T-helper 1 cell treated with Interleukin-12 subunit alpha and Interleukin-12 subunit beta and Interleukin-4 antibody, amounts not matched to agents 30 μg/mL and 1 μg/mL, for 36 hours (primary cell): ENCODE data around the gene AHNAK.
A peak's percentile ranks its signal among the peaks of the same experiment; 100 is the strongest.

ENCODE experiments used
- H3K27ac Mint-ChIP-seq: one replicate; pipeline ENCODE4 v1.8.0; 2021; ENCODE audit warnings: mild to moderate bottlenecking, mixed read lengths
- H3K27me3 Mint-ChIP-seq: one replicate; pipeline ENCODE4 v1.8.0; 2021; ENCODE audit warnings: low read depth, mixed read lengths
- H3K36me3 Mint-ChIP-seq: one replicate; pipeline ENCODE4 v1.8.0; 2021; ENCODE audit warnings: low read depth, mixed read lengths
- H3K4me1 Mint-ChIP-seq: one replicate; pipeline ENCODE4 v1.8.0; 2021; ENCODE audit warnings: low read depth, mixed read lengths
- H3K4me3 Mint-ChIP-seq: one replicate; pipeline ENCODE4 v1.8.0; 2021; ENCODE audit warnings: mild to moderate bottlenecking, moderate library complexity, mixed read lengths
- H3K9me3 Mint-ChIP-seq: one replicate; pipeline ENCODE4 v1.8.0; 2021; ENCODE audit warnings: mixed read lengths

Gene AHNAK

DNA sequence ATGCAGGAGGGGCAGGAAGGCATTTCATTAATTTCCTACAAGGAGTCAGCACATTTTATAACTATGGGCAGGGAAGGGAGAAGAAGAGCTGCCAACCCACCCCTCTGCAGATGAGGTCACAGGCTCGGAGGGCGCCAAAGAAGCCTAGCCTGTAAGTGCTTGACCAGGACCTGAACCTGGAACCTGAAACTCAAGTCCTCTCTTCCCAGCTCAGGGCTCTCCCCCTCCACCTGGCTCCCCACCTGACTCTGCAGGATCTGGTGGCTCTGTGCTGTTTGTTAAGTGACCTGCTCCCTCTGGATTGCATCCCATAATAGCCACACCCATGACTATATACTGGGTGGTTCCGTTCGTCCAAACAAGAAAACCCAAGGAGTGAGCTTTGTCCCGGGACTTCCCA is 100.5 kb downstream of the AHNAK start:
- peaks cover 3% of the 10 kb centered on the region for H3K4me1 Mint-ChIP-seq

GRCh38 chr11:62445314-62445740 is 101.3 kb downstream of the AHNAK start:
- Mint-ChIP-seq H3K4me3 (no peak overlapping the region), H3K27me3 (peaks cover 21% of the 10 kb centered on the region), H3K4me1 (peaks cover 3% of the 10 kb centered on the region), H3K27ac (no peak overlapping the region), H3K36me3 (peaks cover 2% of the 10 kb centered on the region), H3K9me3 (no peaks in the 10 kb centered on the region)

More for the DNA sequence above, 100.5 kb downstream of the AHNAK start:
- peaks cover 21% of the 10 kb centered on the region for H3K27me3 Mint-ChIP-seq
- H3K27ac Mint-ChIP-seq = no peak overlapping the region
- no peak overlapping the region for H3K4me3 Mint-ChIP-seq
- peaks cover 2% of the 10 kb centered on the region for H3K36me3 Mint-ChIP-seq
- H3K9me3 Mint-ChIP-seq = no peaks in the 10 kb centered on the region

- H3K4me1 Mint-ChIP-seq = peaks cover 3% of the 10 kb centered on the region
- H3K36me3 Mint-ChIP-seq = peaks cover 2% of the 10 kb centered on the region
- peaks cover 21% of the 10 kb centered on the region for H3K27me3 Mint-ChIP-seq
- H3K9me3 Mint-ChIP-seq = no peaks in the 10 kb centered on the region
- peak overlapping the region; percentile 61 for H3K4me3 Mint-ChIP-seq
- H3K27ac Mint-ChIP-seq = no peak overlapping the region
These were observed 101.8 kb downstream of the AHNAK start for GRCh38 chr11:62444835-62445234.

GRCh38 chr11:62444236-62444833 is 102.3 kb downstream of the AHNAK start:
- peaks cover 3% of the 10 kb centered on the region for H3K4me1 Mint-ChIP-seq
- H3K27me3 Mint-ChIP-seq = peaks cover 21% of the 10 kb centered on the region
- H3K27ac Mint-ChIP-seq = no peak overlapping the region
- H3K36me3 Mint-ChIP-seq = peaks cover 2% of the 10 kb centered on the region
- H3K4me3 Mint-ChIP-seq = peak overlapping the region; percentile 61
- no peaks in the 10 kb centered on the region for H3K9me3 Mint-ChIP-seq

DNA sequence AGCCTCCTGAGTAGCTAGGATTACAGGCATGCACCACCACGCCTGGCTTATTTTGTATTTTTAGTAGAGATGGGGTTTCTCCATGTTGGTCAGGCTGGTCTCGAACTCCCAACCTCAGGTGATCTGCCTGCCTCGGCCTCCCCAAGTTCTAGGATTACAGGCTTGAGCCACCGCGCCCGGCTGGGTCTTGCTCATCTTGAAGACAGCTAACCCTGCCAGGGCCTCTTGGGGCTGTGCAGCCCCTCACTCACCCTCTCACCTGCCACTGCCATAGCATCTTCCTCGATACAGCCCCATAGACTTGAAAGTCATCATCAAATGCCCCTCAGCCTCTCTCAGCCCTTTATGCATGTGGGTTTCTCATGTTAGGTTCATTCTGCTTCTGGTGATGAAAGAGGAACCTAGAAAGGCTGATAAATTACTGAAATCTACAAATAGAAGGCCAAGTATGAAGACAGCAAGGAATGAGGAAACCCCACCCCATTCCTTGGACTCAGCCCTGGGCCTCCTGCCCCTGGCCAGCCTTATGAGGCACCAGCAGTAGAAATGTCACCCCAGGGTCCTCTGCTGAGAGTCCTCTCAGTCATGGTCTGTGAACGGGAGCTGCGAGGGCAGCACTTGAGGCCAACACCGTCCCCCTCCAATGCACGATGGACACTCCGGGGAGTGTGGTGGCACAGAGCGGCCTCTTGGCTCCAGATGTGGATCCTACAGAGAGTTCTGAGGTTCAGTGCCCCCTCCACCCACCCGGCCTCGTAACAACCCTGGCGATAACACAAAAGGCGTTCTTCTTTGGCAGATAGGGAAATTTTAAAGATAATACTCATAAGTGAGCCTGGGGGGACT is 103.0 kb downstream of the AHNAK start:
- Mint-ChIP-seq H3K36me3 (peaks cover 2% of the 10 kb centered on the region), H3K4me3 (peak overlapping the region; percentile 61), H3K9me3 (no peaks in the 10 kb centered on the region), H3K27ac (no peak overlapping the region), H3K27me3 (peaks cover 21% of the 10 kb centered on the region), H3K4me1 (peaks cover 3% of the 10 kb centered on the region)

GRCh38 chr11:62439785-62440602 is 106.6 kb downstream of the AHNAK start:
- H3K27me3 Mint-ChIP-seq = no peaks in the 10 kb centered on the region
- H3K4me3 Mint-ChIP-seq = no peak overlapping the region
- H3K36me3 Mint-ChIP-seq = peaks cover 2% of the 10 kb centered on the region
- no peak overlapping the region for H3K27ac Mint-ChIP-seq
- H3K4me1 Mint-ChIP-seq = peaks cover 6% of the 10 kb centered on the region
- no peaks in the 10 kb centered on the region for H3K9me3 Mint-ChIP-seq

GRCh38 chr11:62438641-62439040 is 108.0 kb downstream of the AHNAK start:
- H3K27ac Mint-ChIP-seq = no peak overlapping the region

GRCh38 chr11:62437616-62438015 is 109.0 kb downstream of the AHNAK start:
- Mint-ChIP-seq H3K27ac (no peak overlapping the region), H3K36me3 (no peaks in the 10 kb centered on the region), H3K9me3 (no peaks in the 10 kb centered on the region), H3K27me3 (no peaks in the 10 kb centered on the region), H3K4me3 (no peak overlapping the region), H3K4me1 (peaks cover 12% of the 10 kb centered on the region)

More at GRCh38 chr11:62438641-62439040, 108.0 kb downstream of the AHNAK start:
- Mint-ChIP-seq H3K9me3 (no peaks in the 10 kb centered on the region), H3K4me3 (no peak overlapping the region), H3K36me3 (peaks cover 2% of the 10 kb centered on the region), H3K27me3 (no peaks in the 10 kb centered on the region), H3K4me1 (peaks cover 11% of the 10 kb centered on the region)

GRCh38 chr11:62435846-62436660 is 110.6 kb downstream of the AHNAK start:
- Mint-ChIP-seq H3K4me1 (peaks cover 15% of the 10 kb centered on the region), H3K4me3 (no peak overlapping the region), H3K9me3 (no peaks in the 10 kb centered on the region), H3K27me3 (no peaks in the 10 kb centered on the region), H3K36me3 (no peaks in the 10 kb centered on the region), H3K27ac (no peak overlapping the region)

DNA sequence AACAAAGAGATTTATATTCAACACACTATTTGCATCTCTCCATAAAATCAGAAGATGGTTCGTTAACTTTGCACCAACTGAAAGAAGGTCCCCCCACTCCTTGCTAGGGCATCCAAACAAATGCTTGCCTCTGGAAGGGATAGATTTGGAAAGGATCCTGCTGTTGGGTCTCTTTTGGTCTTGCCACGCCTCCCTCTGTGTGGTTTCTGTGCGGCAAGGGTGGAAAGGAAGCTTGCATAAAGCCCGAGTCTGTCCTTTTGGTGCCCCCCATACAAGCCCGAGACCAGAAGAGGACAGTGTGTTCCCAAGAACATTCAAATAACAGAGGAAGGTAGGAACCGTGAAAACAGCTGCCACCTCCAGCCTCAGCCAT is 112.7 kb downstream of the AHNAK start:
- no peaks in the 10 kb centered on the region for H3K27me3 Mint-ChIP-seq
- H3K36me3 Mint-ChIP-seq = no peaks in the 10 kb centered on the region
- no peak overlapping the region for H3K4me3 Mint-ChIP-seq
- no peak overlapping the region for H3K27ac Mint-ChIP-seq
- peaks cover 25% of the 10 kb centered on the region for H3K4me1 Mint-ChIP-seq
- H3K9me3 Mint-ChIP-seq = no peaks in the 10 kb centered on the region

DNA sequence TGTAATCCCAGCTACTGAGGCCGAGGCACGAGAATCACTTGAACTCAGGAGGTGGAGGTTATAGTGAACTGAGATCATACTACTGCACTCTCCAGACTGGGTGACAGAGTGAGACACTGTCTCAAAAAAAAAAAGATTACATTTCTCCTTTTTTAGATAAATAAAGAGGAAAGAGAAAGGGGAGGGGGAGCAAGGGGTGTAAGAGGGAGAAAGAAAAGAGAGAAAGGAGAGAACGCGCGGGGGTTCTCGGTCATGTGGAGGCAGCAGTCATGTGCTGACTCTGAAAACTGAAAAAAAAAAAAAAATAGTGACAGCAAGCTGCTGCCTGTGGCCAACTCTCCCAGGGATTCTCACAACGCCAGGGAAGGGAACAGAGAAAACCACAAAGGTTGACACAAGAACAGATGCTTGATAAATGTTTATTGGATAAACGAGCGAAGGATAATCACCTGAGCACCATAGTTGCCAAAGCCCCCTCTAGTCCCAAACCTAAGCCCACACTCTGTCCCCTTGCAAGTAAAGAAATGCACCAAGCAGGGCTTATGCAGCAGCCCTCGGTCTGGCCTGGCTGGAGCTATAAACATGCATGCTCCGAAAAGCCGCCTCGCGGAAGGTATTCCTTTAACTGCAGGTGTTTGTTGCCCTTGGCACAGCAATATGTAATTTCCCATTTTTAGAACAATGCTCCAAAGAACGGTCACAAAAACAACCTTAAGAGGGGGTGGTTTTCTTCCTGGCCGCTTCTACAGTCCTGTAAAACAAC is 113.3 kb downstream of the AHNAK start:
- H3K27ac Mint-ChIP-seq = no peak overlapping the region
- H3K9me3 Mint-ChIP-seq = no peaks in the 10 kb centered on the region
- no peaks in the 10 kb centered on the region for H3K36me3 Mint-ChIP-seq
- H3K4me1 Mint-ChIP-seq = peaks cover 28% of the 10 kb centered on the region
- H3K27me3 Mint-ChIP-seq = no peaks in the 10 kb centered on the region
- no peak overlapping the region for H3K4me3 Mint-ChIP-seq

- Mint-ChIP-seq H3K36me3 (no peaks in the 10 kb centered on the region), H3K4me3 (no peak overlapping the region), H3K4me1 (peaks cover 33% of the 10 kb centered on the region), H3K27ac (no peak overlapping the region), H3K9me3 (no peaks in the 10 kb centered on the region), H3K27me3 (no peaks in the 10 kb centered on the region)
These were observed 113.9 kb downstream of the AHNAK start for GRCh38 chr11:62432695-62433094.

- Mint-ChIP-seq H3K27ac (peak overlapping the region; percentile 9), H3K36me3 (no peaks in the 10 kb centered on the region), H3K27me3 (no peaks in the 10 kb centered on the region), H3K4me3 (no peak overlapping the region), H3K4me1 (peaks cover 41% of the 10 kb centered on the region), H3K9me3 (no peaks in the 10 kb centered on the region)
These were observed 115.3 kb downstream of the AHNAK start for GRCh38 chr11:62431171-62431901.
